Stimulated activated CD8-positive, alpha-beta memory T cell treated with anti-CD3 and anti-CD28 coated beads, Interleukin-12 subunit alpha, Interleukin-12 subunit beta, amount 100 ng/mL, for 24 hours (primary cell): ENCODE data around the gene AGPAT4.

Experiments used
- DNase-seq: peaks from one replicate; pipeline ENCODE4 v3.0.0-alpha.2; 2020; ENCODE audit errors: extremely low read depth

The AGPAT4 gene

GRCh38 chr6:161166176-161166575 lies 107.7 kb downstream of the AGPAT4 start:
- no peak for DNase-seq

DNA sequence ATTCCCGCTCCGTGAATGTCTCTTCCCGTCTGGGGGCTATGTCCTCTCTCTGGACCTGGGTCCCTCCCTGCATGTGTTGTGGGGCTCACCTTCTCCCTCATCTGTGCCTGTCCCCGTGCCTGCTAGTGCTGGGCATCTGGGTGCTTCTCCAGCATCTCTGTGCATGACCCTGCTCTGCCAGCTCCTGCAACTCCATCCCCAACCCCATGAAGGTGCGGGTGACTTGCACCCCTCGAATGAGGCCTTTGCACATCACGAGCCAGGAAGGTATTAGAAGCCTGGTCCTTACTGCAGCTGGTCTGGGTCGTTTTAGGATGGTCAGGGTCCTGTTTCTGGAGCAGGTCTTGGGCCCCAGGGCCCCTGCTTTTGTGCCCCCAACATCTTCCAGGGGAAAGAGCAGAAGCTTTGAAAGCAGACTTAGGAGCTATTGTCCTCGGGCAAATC lies 109.7 kb downstream of the AGPAT4 start:
- no peak for DNase-seq

GRCh38 chr6:161163466-161164181 lies 110.2 kb downstream of the AGPAT4 start:
- no peak for DNase-seq

DNA sequence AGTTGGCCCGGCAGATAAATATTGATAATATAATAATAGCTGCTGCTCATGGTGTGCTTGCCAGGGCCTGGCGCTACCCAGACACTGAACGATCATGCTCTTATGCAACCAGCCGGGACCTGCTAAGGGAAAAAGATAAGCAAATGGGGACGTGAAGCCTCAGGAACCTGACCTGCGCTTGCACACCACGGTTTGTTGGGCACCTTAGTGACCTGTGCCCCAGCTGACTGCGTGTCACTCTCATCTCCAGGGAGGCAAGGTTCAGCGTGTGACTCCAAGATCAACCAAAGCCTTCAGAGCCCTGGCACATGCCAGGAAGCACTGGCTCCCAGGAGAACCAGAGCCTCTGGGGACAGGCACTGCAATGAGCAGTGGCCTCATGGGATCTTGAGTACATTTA lies 111.1 kb downstream of the AGPAT4 start:
- no peak for DNase-seq

DNA sequence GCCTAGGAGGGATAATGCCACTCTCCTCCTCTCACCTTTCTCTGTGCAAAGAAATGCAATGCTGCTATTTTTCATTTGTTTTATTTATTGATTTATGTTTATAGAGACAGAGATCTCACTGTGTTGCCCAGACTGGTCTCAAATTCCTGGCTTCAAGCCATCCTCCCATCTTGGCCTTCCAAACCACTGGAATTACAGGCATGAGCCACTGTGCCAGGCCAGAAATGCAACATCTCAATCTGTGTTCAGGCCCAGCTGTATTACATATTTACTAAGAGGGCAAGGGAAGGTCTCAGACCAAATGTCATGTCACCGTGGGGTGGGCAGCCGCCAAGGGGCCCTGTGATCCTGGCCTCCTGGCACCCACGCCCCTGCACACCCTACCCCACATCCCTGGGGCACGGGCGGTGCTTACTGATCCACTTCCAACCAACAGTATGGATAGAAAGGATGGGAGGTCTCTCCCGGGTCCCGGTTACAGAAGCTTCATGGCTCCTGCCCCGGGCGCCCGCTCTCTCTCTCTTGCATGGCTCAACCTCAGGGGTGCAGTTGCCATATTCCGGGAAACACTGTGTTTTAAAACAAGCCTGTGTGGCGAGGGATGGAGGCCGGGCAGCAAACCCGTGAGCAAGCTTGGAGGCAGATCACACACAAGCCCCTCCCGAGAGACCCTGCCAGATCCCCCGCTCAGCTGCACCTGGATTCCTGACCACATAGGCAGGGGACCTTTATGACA lies 111.8 kb downstream of the AGPAT4 start:
- DNase-seq: no peak

GRCh38 chr6:161161121-161161520 lies 112.7 kb downstream of the AGPAT4 start:
- no peak for DNase-seq

DNA sequence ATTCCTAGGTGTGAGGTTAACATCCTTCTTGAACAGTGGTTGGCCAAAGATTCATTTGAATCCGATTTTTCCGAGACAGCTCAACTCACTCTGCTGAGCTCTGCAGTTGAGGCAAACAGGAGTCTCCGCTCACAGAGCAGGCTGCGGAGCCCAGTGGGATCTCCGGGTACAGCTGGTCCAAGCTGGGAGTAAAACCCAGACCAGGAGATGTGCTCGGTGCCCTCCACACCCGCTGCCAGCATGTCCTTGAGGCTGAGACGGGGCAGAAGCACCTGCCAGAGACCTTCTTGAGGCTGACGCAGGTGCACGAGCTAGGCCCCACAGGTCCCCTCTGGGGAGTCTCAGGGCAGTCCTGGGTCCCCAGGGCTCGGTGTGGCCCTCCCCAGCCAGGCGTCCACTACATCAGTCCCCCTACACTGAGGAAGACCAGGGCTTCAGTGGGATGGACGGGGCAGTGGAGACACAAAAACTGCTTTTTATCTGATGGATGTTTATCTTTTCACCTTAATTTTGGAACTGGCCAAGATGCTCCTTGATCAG lies 119.0 kb downstream of the AGPAT4 start:
- no peak for DNase-seq

- no peak for DNase-seq
These were observed 120.1 kb downstream of the AGPAT4 start for GRCh38 chr6:161153725-161154124.

DNA sequence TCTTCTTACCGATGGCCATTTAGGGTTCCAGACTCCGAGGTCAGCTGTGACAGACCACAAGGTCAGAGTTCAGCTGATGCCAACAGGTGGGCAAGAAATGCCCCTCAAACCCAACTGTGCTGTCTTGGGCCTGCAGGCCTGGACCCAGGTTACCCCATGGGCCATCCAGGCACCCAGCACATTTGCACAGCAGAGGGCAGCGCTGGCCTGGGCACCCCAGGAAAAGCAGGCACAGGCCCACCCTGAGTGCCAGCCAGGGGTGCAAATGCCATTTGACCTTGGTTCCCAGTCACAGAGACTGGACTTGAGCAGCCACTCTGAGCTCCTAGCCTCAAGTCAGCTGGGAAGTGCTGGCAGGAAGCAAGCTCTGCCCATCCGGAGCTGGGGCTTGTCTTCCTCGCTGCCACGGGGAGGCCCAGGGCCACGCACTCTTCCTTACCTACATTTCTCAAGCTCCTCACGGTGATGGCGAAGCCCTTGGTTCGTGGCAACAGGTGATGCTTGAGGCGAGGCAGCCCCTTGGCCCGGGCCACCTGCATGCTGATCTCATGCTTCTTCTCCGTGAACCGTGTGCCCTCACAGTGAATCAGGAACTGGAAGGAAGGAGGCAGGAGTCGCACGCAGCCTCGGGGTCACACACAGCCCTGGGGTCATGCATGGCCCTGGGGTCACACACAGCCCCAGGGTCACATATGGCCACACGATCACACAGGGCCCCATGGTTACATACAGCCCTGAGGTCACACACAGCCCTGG lies 120.8 kb downstream of the AGPAT4 start:
- DNase-seq: no peak

GRCh38 chr6:161152527-161152862 lies 121.4 kb downstream of the AGPAT4 start:
- DNase-seq: no peak

GRCh38 chr6:161151660-161152526 lies 122.0 kb downstream of the AGPAT4 start:
- DNase-seq: no peak

DNA sequence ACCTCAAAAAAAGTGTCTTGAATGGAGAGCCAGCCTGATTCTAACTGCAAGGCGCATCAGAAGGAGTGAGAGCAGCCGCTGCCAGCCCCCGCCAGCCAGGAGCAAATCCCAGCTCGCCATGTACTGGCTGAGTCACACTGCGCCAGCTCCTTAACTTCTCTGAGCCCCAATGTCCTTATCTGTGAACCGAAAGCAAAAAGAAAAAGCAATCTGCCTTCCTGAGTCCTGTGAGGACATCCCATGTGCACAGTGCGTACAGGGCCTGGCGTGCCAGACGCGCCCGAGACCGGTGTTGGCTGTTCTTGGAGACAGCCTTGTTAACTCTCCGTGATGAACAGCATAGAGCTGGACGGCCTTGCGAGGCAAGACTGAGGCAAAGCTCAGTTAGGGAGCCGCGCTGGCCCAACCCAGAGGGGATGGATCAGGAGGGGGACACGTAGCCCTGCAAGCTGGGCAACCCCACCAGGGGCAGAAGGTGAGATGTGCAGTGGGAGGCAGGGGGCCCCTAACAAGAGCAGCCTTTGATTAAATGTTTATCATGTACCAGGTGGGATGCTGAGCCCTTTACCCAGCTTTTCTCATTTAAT lies 122.7 kb downstream of the AGPAT4 start:
- no peak for DNase-seq

DNA sequence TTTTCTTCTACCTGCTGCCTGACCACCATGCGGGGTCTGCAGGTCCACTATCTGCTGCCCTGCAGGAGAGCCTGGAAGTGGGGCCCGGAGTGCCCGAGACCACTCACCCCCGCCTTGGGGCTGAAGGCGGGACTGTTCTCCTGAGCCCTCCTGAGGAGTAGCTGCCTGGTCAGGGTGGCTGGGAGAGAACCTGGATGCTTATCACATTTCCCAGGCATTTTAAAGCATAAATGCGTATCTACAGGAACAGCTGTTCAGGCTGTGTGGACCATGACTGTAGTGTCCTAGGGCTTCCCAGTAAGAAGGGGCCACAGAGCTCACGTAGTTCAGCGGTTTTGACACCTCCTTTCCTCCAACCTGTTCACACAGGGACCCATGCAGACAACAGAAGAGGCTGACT lies 123.3 kb downstream of the AGPAT4 start:
- DNase-seq: no peak

- DNase-seq: no peak
These were observed 123.7 kb downstream of the AGPAT4 start for GRCh38 chr6:161150136-161150535.

DNA sequence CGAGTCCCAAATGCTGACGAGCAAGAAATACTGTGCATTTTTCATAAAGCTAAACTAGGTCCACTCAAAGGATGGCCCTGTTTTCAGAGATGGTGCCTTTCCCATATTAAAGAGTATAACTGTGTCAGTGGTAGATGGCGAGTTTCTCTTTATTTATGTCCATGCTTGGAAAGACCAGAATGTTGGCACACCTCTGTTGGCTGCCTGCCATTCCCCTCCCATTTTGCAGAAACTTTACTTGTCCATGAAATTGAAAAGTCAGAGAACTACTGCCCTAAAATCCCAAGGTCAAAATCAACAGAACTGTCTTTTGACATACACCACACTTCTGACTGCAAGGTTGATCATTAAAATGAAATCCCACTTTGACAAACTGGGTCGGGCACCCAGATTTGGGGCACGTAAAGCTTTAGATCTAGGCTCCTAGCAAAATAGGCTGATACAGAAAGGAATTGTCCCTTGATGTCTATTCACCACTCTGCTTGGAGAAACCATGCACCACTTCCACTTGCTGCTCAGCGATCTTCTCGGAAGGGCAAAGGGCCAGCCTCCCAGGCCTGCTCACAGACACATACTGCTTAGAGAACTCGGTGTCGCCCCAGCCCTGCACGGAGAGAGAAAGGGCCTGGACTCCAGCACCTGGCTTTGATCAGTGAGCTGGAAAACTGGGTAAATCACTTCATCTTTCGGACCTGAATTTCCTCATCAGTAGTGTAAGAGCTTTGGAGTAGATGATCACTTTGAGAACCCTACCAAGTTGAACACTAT lies 130.0 kb downstream of the AGPAT4 start:
- DNase-seq: no peak

GRCh38 chr6:161142957-161143296 lies 130.9 kb downstream of the AGPAT4 start:
- DNase-seq: no peak

DNA sequence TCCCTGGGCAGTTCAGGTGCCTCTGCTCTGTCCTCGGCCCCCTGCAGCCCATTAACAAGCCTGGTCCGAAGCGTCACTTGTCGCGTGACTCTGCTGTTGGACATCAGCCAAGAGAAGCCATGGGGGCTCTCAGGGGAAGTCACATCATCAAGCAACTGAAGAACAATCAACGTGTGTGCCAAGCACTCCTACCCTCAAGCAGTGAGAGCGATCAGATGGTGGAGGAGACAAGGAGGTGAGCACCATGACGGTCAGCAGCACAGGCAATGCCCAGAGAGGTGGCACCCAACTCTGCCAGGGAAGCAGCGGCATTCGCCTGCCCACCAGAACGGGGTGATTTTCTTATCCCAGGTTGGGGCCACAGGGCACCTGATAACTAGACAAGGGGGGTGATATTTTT lies 132.7 kb downstream of the AGPAT4 start:
- no peak for DNase-seq

DNA sequence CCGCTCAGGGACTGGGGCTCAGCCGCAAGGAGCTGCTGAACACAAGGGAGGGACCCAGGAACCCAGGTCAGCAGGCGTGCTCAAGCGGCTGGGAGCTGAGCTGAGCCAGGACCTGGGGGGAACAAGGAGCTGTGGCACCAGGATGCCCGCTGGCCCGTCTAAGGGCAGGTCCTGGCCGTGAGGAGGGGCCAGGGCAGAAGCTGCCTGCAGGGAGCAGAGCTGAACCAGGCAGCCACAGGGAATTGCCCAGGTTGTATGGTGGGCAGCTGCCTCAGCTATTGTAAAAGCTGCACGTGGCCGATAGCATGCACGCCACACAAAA lies 133.3 kb downstream of the AGPAT4 start:
- no peak for DNase-seq

DNA sequence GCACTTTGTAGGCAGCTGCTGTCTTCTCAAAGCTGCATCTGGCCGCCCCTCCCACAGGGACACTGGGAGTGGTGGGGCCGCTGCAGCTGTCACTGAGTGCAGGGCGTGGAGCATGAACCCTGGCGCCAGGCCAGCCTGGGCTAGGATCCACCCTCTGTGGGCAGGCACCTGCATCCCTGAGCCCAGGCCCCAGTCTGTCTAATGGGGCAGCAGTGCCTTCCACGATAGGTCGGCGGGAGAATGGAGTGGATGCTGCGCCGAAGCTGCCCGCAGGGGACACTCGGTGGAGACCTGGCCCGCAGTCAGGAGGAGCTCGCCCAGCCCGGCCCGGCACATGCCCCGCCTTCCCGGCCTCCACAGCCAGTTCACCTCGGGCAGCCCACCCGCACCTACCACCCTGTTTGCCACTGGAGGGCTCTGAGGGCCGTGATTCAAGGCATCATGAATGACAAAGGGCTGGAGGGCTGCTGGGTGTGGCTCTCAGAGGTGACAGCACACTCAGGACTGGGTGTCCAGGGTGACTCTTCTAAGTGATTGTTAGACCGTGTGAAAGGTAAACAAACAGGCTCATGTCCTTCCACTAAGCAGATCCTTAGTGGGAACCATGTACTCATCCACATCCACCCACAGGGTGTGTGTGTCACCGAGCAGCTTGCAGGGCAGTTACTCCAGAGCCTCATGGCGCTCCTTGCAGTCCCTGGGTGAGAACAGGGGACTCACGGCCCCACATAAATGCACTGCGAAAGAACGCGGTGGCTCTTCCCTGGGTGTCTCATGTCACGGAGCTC lies 133.9 kb downstream of the AGPAT4 start:
- no peak for DNase-seq

GRCh38 chr6:161139304-161139765 lies 134.5 kb downstream of the AGPAT4 start:
- no peak for DNase-seq
